NCI-H1436 treated with DMSO at 0.1 percent for 48 hours (cell line): ENCODE results near the gene MRM3.
"Not testable (repeated sequence)": the region's sequence is repeated elsewhere in the genome, so short reads cannot be mapped to it uniquely, and the experiment has no call there.

Experiments used
- DNase-seq: peaks from one replicate; lab custom pipeline; 2025; lab: John Stamatoyannopoulos, UW

The MRM3 gene

GRCh38 chr17:795721-796120, 13.6 kb downstream of the MRM3 start:
- no peak for DNase-seq

GRCh38 chr17:796609-797008, 14.5 kb downstream of the MRM3 start:
- no peak for DNase-seq

DNA sequence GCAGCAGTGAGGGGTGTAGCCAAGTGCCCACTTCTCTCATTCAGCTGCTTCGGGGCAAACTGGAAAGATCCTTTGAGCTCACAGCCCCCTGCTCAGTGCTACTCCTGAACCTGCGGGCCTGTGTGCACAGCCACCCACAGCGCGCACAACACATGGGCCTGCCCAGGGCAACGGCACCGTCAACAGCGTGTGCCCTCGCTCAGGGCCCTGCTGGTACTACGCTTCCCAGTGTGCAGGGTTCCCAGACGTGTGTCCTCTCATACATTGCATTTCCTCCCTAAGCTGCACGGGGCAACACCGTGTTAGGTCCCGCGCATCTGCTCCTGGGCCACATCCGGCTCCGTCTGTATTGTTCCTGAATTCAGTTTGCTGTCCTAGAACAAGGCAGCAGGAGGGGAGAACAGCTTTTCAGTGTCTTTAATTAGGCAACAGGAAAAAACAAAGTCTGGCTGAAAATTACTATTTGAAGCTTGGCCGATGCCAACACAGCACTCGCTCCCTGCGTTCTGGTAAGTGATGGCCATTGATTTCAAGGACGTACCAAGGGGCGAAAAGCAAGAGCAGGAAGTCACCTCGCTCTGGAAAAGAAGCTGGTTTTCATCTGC, 15.2 kb downstream of the MRM3 start:
- no peak for DNase-seq

GRCh38 chr17:798246-798645, 16.1 kb downstream of the MRM3 start:
- no peak for DNase-seq

- DNase-seq, result no peak
These were observed 17.1 kb downstream of the MRM3 start for GRCh38 chr17:799261-799660.

GRCh38 chr17:800446-801242, 18.5 kb downstream of the MRM3 start:
- no peak for DNase-seq

DNA sequence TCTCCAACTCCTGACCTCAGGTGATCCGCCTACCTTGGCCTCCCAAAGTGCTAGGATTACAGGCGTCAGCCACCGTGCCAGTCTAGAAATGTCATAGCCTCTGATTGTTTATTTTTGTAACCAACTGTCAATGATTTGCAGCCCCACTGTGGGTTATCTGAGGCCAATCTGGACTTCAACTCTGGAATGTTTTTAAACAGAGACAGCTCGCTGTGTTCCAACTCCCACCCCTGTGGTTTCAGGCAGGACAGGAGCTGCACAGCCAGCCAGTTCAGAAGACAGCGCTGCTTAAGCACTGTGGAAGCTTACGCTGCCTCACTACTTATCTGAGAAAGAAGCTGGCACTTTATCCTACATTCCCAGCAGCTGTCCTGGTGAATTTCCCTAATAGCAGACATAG, 19.5 kb downstream of the MRM3 start:
- DNase-seq, result no peak

- no peak for DNase-seq
These were observed 20.3 kb downstream of the MRM3 start for GRCh38 chr17:802481-802880.

DNA sequence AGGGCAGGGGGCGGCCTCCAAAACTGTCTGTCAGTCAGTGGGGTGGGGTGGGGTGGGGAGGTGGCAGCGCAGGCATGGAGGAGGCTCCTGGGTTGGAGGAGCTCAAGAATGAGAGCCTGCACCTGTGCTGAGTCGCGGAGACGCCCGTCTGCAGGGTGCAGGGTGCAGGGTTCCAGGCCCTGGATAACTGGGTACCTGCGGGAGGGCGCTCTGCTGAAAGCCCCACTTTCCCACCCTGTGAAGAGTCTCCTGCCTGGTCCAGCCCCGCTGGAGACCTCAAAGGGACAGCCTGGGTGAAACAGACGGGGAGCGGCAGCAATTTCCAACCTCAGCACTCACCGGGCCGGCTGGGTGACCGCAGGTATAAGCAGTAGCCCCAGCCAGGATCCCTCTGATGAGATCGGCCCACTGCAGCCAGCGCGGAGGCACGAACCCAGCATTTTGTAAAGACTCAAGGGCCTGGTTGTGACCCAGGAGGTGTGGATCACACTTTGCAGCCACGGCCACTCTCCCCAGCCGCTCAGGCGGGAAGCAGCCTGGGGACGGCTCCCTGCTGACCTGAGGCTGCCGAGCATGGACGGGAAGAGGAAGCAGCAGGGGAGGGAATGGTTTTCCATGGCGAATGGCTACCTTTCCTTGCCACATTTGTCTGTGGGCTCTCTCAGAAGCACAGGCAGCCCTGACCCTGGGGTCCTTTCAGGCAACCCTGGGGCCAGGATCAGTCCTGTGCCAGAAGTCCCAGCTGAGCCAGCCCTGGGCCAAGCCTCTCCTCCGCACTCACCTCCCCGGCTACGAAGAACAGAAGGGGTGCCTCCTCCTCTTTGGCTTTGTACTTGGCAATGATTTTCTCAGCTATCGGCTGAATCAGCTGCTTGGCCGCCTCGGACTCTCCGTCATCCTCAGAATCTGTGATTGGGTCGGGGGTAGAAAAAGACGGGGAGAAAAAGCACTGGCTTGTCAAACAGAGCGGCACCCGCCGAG, 21.0 kb downstream of the MRM3 start:
- DNase-seq, result no peak

- DNase-seq, result no peak
These were observed 22.6 kb downstream of the MRM3 start for GRCh38 chr17:804541-805435.

DNA sequence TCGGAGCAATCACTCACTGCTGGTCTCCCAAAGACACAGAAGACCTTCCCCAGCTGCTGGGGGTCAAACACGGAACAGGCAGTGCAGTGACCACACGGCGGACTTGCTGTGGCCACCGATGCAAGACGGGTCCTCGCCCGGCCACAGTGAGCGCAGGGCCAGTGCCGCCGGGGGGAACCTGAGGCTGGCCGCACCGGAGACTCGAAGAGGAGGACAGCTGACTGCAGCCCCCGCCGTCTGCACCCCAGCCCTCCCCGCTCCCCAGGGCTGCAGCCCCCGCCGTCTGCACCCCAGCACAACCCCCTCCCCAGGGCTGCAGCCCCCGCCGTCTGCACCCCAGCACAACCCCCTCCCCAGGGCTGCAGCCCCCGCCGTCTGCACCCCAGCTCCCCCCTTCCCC, 23.7 kb downstream of the MRM3 start:
- DNase-seq, result not testable (repeated sequence)

GRCh38 chr17:806346-806745, 24.2 kb downstream of the MRM3 start:
- DNase-seq, result no peak

DNA sequence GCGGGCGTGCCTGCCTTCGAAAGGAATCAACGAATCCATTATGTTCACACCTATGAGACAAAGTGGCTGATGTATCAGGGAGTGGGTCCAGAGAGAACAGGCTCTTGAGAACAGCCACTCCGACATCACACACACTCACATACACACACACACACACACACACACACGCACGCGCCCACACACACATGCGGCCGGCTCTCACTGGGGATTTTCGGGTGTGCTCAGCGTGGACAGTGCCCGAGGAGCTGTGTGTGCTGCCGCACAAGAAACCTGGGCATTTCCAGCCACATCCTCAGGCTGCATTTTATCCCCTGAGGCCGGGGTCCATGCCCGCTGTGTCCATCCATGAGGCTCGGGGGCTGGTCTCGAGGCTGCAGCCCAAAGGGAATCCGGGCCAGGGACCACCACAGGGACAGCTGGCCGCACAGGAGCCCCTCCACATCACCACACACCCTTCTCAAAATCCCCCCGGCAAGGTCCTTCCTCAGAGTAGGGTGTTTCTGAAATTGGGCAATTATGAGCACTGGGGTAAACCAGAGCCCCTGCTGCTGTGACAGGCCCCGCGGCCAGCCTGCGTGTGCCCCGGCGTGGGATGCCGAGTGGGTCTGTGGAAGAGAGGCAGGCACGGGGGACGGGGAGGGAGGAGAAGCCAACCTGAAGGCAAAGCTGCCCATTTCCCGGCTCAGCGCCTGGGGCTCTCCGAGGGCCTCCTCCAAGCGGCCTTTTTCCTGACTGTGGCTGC, 24.8 kb downstream of the MRM3 start:
- no peak for DNase-seq

- DNase-seq, result no peak
These were observed 25.6 kb downstream of the MRM3 start for GRCh38 chr17:807523-808294.

GRCh38 chr17:811051-811784, 29.1 kb downstream of the MRM3 start:
- DNase-seq, result no peak

GRCh38 chr17:812638-813204, 30.6 kb downstream of the MRM3 start:
- DNase-seq, result no peak

GRCh38 chr17:814371-814770, 32.2 kb downstream of the MRM3 start:
- no peak for DNase-seq

- no peak for DNase-seq
These were observed 37.1 kb downstream of the MRM3 start for GRCh38 chr17:819251-819650.

- no peak for DNase-seq
These were observed 41.3 kb downstream of the MRM3 start for GRCh38 chr17:823501-823902.
